Esophagus squamous epithelium (tissue), 5 donors: ENCODE data around the gene EPS8. TPM values are rescaled to one million over a fixed set of nuclear protein-coding genes. Genes with fewer than 3 reads are reported as not detected.
"Not testable (repeated sequence)": the region's sequence is repeated elsewhere in the genome, so short reads cannot be mapped to it uniquely, and the experiment has no call there.

Experiments used
- DNase-seq: peaks from one replicate; lab custom pipeline; 2025; lab: John Stamatoyannopoulos, UW
- H3K27ac ChIP-seq, 4 donors: fragments of 200-600 bp; sonication (generic); one replicate each; pipeline ENCODE4 v1.5.1; 2016 to 2019; ENCODE audit warnings: mild to moderate bottlenecking in 1 of 4
- H3K27me3 ChIP-seq, 4 donors: fragments of 200-600 bp; sonication (generic); 1 replicate in 3 of 4; 2 replicates in 1 of 4; pipeline versions ENCODE4 v1.5.1 to v1.6.0; 2017 to 2021; ENCODE audit warnings: antibody characterized with exemption in 1 of 4
- H3K36me3 ChIP-seq, 3 donors: fragments of 200-600 bp; sonication (generic); one replicate each; pipeline ENCODE4 v1.5.1; 2016 to 2019
- H3K4me1 ChIP-seq, 3 donors: fragments of 200-600 bp; sonication (generic); one replicate each; pipeline ENCODE4 v1.5.1; 2017 to 2019
- H3K4me3 ChIP-seq, 4 donors: fragments of 200-600 bp; sonication (generic); 1 replicate in 3 of 4; 2 replicates in 1 of 4; pipeline ENCODE4 v1.5.1; 2016 to 2019; ENCODE audit warnings: mild to moderate bottlenecking in 2 of 4, moderate library complexity in 1 of 4
- H3K9me3 ChIP-seq, 3 donors: fragments of 200-600 bp; sonication (generic); one replicate each; pipeline ENCODE4 v1.5.1; 2016 to 2019
- POLR2A ChIP-seq, 4 donors: fragments of 450-650 bp; IDR thresholded peaks; one replicate each; pipeline ENCODE4 v1.6.1; 2017; ENCODE audit warnings: antibody characterized with exemption in 4 of 4, mild to moderate bottlenecking in 4 of 4, moderate library complexity in 3 of 4
- WGBS, 2 donors: methylation state at CpG; one replicate each; pipeline ENCODE4 v1.1.5; 2018; 5-methylcytosine and 5-hydroxymethylcytosine counted together
- intact Hi-C: fragments of 100-400 bp; cut with DNase I; formaldehyde crosslinking; loops from one replicate; pipeline ENCODE4 v1.15.0; 2022
- total RNA-seq, 4 donors: library from RNA; depleted of rRNA; stranded (reverse); fragments of >200 nt; gene quantifications; one replicate each; pipeline ENCODE4 v1.1.0, GENCODE V29; 2016
- TF ChIP-seq, protein P1 (sequence below), 6 experiments: fragments of 450-650 bp in 4 of 6; fragments of 200-600 bp in 2 of 6; sonication (generic) in 2 of 6; IDR thresholded peaks; one replicate each; pipeline ENCODE4 v1.5.1; 2016 to 2019; ENCODE audit warnings: antibody characterized with exemption in 6 of 6, mild to moderate bottlenecking in 4 of 6, moderate library complexity in 4 of 6
- donor health status: DM: yes; HTN: yes; CAD: no.

Gene EPS8
- total RNA-seq, 4 donors from 2014 or later, result 14.2 to 56.6 (median 17.7) TPM

DNA sequence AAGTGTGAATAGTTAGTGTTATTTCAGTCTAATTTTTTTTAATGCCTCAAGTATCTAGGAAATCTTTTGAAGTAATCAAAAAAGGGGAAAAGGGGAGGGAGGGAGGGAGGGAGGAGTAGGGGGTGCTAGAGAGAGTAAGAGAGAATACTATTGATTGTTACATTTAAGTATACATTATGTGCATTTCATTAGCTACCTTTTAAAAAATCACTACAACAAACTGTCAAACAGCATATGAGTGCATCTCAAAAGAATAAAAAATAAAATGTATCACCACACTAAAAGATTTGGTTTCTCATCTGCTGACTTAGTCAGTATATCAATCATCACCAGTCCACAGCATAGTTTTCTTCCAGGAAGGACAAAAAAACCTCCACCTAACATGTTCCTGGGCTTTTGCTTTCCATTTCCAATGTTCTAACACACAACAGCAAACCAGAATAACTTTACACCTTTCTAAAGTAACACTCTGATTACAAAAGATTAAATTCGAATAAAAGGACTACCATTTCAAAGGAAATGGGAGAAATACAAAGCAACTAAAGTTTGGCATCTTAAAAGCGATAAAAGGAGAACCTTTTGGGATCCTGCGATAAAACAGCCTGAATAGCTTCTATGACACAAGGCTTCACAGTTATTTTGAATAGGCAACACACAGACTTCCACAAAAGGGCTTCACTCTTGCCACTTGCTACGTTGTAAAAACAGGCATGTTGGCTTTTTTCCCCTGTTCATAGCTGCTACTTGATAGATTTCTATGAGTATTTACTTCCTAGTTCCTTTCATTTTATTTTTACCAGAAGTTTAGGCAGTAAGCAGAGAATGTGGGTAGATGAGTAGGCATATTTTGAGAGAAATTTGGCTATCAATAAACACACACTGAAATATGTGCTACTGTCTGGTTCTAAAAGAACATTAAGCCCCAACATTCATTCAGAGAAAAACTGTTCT lies 160.9 kb downstream of the EPS8 start:
- 40 to 44% methylated on average over 4 of the region's 4 CpGs for WGBS, 2 donors
- Histone ChIP-seq H3K36me3 (peaks cover 0 to 23% (median 0%) of the 10 kb centered on the region in 3 donors), H3K9me3 (no peaks in the 10 kb centered on the region), H3K4me3 (no peak overlapping the region), H3K27ac (peak overlapping the region; percentile 38 to 83 (median 74)), H3K4me1 (peaks cover 0 to 24% (median 11%) of the 10 kb centered on the region in 3 donors), H3K27me3 (no peaks in the 10 kb centered on the region)
- intact Hi-C loops, result no loop called here
- no peak for TF ChIP-seq POLR2A (IDR thresholded peaks at IDR 0.05)
- DNase-seq, result no peak

DNA sequence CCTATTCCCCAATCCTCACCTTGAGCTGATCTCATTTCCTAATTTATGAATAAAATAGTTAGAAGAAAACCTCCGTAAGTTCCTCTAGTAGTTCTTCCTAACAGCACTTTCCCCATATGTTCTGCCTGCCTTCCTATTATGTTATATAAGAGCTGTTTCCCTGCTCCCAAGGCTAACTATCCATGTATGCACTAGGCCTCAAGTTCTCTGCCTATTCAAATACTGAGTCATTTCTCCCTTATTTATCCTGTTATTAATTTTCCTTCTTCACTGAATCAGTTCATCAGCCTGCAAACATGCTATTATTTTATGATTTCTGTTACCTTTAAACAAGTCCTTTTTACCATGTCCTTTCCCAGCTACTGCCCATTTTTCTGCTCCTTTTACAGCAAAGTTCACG lies 164.1 kb downstream of the EPS8 start:
- intact Hi-C loops, result no loop called here
- TF ChIP-seq, protein P1, sequence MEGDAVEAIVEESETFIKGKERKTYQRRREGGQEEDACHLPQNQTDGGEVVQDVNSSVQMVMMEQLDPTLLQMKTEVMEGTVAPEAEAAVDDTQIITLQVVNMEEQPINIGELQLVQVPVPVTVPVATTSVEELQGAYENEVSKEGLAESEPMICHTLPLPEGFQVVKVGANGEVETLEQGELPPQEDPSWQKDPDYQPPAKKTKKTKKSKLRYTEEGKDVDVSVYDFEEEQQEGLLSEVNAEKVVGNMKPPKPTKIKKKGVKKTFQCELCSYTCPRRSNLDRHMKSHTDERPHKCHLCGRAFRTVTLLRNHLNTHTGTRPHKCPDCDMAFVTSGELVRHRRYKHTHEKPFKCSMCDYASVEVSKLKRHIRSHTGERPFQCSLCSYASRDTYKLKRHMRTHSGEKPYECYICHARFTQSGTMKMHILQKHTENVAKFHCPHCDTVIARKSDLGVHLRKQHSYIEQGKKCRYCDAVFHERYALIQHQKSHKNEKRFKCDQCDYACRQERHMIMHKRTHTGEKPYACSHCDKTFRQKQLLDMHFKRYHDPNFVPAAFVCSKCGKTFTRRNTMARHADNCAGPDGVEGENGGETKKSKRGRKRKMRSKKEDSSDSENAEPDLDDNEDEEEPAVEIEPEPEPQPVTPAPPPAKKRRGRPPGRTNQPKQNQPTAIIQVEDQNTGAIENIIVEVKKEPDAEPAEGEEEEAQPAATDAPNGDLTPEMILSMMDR (IDR thresholded peaks at IDR 0.05), result no peak
- no peak for TF ChIP-seq POLR2A (IDR thresholded peaks at IDR 0.05)
- no peak for DNase-seq
- Histone ChIP-seq H3K4me1 (peaks cover 0 to 24% (median 7%) of the 10 kb centered on the region in 3 donors), H3K9me3 (no peaks in the 10 kb centered on the region), H3K36me3 (peaks cover 0 to 40% (median 0%) of the 10 kb centered on the region in 3 donors), H3K27ac (no peak overlapping the region), H3K4me3 (no peak overlapping the region), H3K27me3 (no peaks in the 10 kb centered on the region)
- WGBS, 2 donors, result 93 to 95% methylated on average over 2 of the region's 2 CpGs

DNA sequence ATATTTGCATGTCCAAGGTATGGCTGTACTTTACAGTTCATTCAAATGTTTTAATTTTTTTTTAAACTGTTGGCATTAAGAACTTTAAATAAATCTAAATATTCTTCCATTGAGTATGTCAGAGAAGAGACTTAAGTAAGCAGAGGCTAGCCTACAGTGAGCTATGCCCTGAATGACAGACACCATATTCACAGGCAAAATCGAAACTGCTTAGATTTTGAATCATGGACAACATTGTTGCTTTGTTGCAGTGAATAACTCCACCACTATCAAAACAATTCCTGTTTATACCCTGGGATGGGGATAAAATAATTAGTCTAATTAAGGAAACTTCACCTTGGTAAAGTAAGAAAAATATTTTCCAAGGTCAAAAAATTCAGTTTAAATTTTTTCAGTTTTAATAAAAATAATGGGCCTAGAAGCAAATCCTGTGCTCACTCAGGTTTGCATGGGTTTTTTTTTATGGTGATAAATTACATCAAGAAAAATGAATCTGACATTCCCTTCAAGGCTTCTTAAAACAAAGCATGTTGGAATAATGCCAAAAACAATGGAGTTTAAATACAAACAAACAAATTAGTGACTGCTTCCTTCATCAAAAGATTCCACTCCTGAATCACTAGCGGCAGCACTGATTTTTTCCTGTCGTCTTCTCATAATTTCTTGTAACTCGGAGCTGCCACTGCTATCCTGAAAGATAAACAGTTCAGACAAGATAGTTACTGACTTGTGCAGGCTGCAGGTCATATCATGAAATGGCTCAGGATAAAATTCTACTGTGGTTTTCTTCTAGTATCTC lies 168.2 kb downstream of the EPS8 start:
- no peak overlapping the region for H3K4me3 ChIP-seq
- 62 to 76% methylated on average over 4 of the region's 4 CpGs for WGBS, 2 donors
- H3K9me3 ChIP-seq, result no peaks in the 10 kb centered on the region
- H3K27me3 ChIP-seq, result no peaks in the 10 kb centered on the region
- TF ChIP-seq POLR2A (IDR thresholded peaks at IDR 0.05), result no peak
- TF ChIP-seq, protein P1 (IDR thresholded peaks at IDR 0.05), result no peak
- H3K36me3 ChIP-seq, result peaks cover 0 to 56% (median 0%) of the 10 kb centered on the region in 3 donors
- intact Hi-C loops, result no loop called here
- no peak for DNase-seq
- peaks cover 0 to 3% (median 0%) of the 10 kb centered on the region in 3 donors for H3K4me1 ChIP-seq
- no peak overlapping the region for H3K27ac ChIP-seq

DNA sequence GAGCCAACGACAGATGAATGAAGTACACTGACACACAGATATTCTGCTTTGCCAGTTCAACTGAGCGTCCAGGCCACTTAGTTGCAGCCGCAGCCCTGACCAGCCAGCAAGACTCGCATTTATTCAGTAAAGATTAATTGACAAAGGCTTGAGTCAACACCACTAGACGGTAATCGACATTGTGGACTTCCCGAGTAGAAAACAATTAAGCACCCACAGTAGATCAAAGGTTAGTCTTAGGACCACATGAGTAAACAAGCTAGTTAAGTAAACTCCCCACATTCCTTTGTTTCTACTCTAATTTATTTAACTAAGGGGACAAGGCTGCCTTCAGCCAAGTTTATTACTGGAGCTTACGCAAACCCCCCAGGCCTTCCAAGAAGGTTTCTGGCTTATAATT lies 172.7 kb downstream of the EPS8 start:
- H3K27ac ChIP-seq, DNase-seq, H3K4me1 ChIP-seq, H3K27me3 ChIP-seq, H3K9me3 ChIP-seq, H3K4me3 ChIP-seq, intact Hi-C loops: not testable (repeated sequence)
- H3K36me3 ChIP-seq, result peaks cover 0 to 28% (median 0%) of the 10 kb centered on the region in 3 donors
- WGBS, 2 donors, result 85 to 93% methylated on average over 8 of the region's 8 CpGs

DNA sequence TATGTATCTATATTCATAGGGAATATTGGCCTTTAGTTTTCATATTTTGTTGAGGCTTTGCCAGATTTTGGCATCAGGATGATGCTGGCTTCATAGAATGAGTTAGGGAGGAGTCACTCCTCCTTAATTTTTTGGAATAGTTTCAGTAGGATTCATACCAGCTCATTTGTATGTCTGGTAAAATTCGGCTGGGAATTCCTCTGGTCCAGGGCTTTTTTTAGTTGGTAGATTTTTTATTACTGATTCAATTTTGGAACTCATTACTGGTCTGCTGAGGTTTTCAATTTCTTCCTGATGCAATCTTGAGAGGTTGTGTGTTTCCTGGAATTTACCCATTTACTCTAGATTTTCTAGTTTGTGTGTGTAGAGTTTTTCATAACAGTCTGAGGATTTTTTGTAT lies 175.2 kb downstream of the EPS8 start:
- intact Hi-C loops, result no loop called here
- TF ChIP-seq POLR2A (IDR thresholded peaks at IDR 0.05), result no peak
- TF ChIP-seq, protein P1 (IDR thresholded peaks at IDR 0.05), result no peak
- 38 to 55% methylated on average over 1 of the region's 1 CpG for WGBS, 2 donors
- Histone ChIP-seq H3K27me3 (no peaks in the 10 kb centered on the region), H3K27ac (no peak overlapping the region), H3K4me1 (no peaks in the 10 kb centered on the region), H3K9me3 (peaks cover 0 to 3% (median 0%) of the 10 kb centered on the region in 3 donors), H3K36me3 (peaks cover 0 to 8% (median 0%) of the 10 kb centered on the region in 3 donors), H3K4me3 (no peak overlapping the region)
- DNase-seq, result no peak
